GOT3 (cell line): Measurements from ENCODE around the gene DUS4L.

Source experiments
- DNase-seq: peaks from one replicate; lab custom pipeline; 2025; ENCODE audit warnings: mixed read lengths; lab: John Stamatoyannopoulos, UW

Gene DUS4L

GRCh38 chr7:107615910-107616680 is 52.3 kb downstream of the DUS4L start:
- DNase-seq = no peak

GRCh38 chr7:107622429-107622828 is 58.7 kb downstream of the DUS4L start:
- no peak for DNase-seq

GRCh38 chr7:107622894-107623293 is 59.1 kb downstream of the DUS4L start:
- DNase-seq = no peak

- DNase-seq = no peak
Measured at GRCh38 chr7:107627002-107627401, 63.2 kb downstream of the DUS4L start.
